A549 (cell line): ENCODE results near the gene HAND2. TPM values are rescaled to one million over a fixed set of nuclear protein-coding genes. Genes with fewer than 3 reads are reported as not detected.

Experiments
- ATAC-seq, 2 experiments: fragments of 200-7000 bp in 1 of 2; fragments of >200 bp in 1 of 2; cut with Nextera tagmentation in 1 of 2; cut with Tn5 transposase in 1 of 2; 3 replicates each; pipeline versions ENCODE4 v1.8.0 to v1.9.1; 2018 to 2020; ENCODE audit warnings: mild to moderate bottlenecking in 1 of 2, moderate library complexity in 1 of 2
- CTCF ChIA-PET: fragments of 300-600 bp; sonication (Branson Sonifier 250); formaldehyde crosslinking; extraction: SDS; loops from one replicate; lab custom pipeline; 2021; ENCODE audit warnings: antibody characterized with exemption, inconsistent platforms; lab: Yijun Ruan, JAX
- POLR2A ChIA-PET: fragments of 350-600 bp; formaldehyde crosslinking; extraction: SDS; loops from one replicate; lab custom pipeline; 2021; ENCODE audit warnings: antibody characterized with exemption, inconsistent platforms; lab: Yijun Ruan, JAX
- DNase-seq, 2 experiments: peaks; one replicate each; pipeline versions ENCODE4 v3.0.0 to v3.0.0-alpha.2; 2011 to 2016; ENCODE audit warnings: low read depth in 1 of 2, low spot score in 1 of 2
- FAIRE-seq: peaks from 2 replicates; lab custom pipeline; 2011; peaks lifted over from hg19 to GRCh38; lab: Jason Lieb, UNC
- H3K27ac ChIP-seq, 2 experiments: fragments of >200 bp; sonication (Bioruptor Twin); formaldehyde crosslinking; 3 replicates each; pipeline ENCODE4 v1.5.1; 2016 to 2017
- H3K4me1 ChIP-seq: fragments of >200 bp; sonication (Bioruptor Twin); formaldehyde crosslinking; 3 replicates; pipeline ENCODE4 v1.6.1; 2016
- H3K4me2 ChIP-seq: fragments of >200 bp; sonication (Bioruptor Twin); formaldehyde crosslinking; 3 replicates; pipeline ENCODE4 v1.6.1; 2016
- H3K4me3 ChIP-seq: fragments of >200 bp; sonication (Bioruptor Twin); formaldehyde crosslinking; 3 replicates; pipeline ENCODE4 v1.5.1; 2016
- H3K9me3 ChIP-seq: fragments of >200 bp; sonication (Bioruptor Twin); formaldehyde crosslinking; 3 replicates; pipeline ENCODE4 v1.6.1; 2016
- BHLHE40 ChIP-seq: IDR thresholded peaks from 2 replicates; pipeline ENCODE4 v1.6.1; 2012; ENCODE audit warnings: low read depth, low read length, inconsistent platforms
- CEBPB ChIP-seq, 2 experiments: fragments of >200 bp in 1 of 2; sonication (Bioruptor Twin) in 1 of 2; formaldehyde crosslinking in 1 of 2; IDR thresholded peaks; 2 replicates each; pipeline ENCODE4 v1.6.1; 2012 to 2016
- CHD2 ChIP-seq: fragments of 150-350 bp; IDR thresholded peaks from 2 replicates; pipeline ENCODE4 v1.6.1; 2014; ENCODE audit warnings: low read length; ENCODE audit not compliant: partially characterized antibody
- CHD4 ChIP-seq: fragments of 200-600 bp; sonication (generic); IDR thresholded peaks from 2 replicates; pipeline ENCODE4 v1.6.1; 2016; ENCODE audit warnings: antibody characterized with exemption, mild to moderate bottlenecking, borderline replicate concordance
- EHF ChIP-seq: fragments of 250-450 bp; sonication (Bioruptor Pico); IDR thresholded peaks from 2 replicates; pipeline ENCODE4 v1.5.0; 2020; ENCODE audit warnings: mild to moderate bottlenecking
- EHMT2 ChIP-seq: fragments of 200-600 bp; sonication (generic); IDR thresholded peaks from 2 replicates; pipeline ENCODE4 v1.6.1; 2016; ENCODE audit warnings: antibody characterized with exemption, low read depth, mild to moderate bottlenecking, moderate library complexity
- ESRRA ChIP-seq: fragments of 150-350 bp; IDR thresholded peaks from 2 replicates; pipeline ENCODE4 v1.6.1; 2014; ENCODE audit warnings: mild to moderate bottlenecking, low read length, borderline replicate concordance
- FOSL2 ChIP-seq, 2 experiments: fragments of 450-650 bp in 1 of 2; fragments of >200 bp in 1 of 2; sonication (Bioruptor Twin) in 1 of 2; formaldehyde crosslinking; IDR thresholded peaks; 2 replicates each; pipeline versions ENCODE4 v1.5.0 to v1.6.1; 2016 to 2020; ENCODE audit warnings: mild to moderate bottlenecking in 1 of 2, moderate library complexity in 1 of 2
- GATA3 ChIP-seq: IDR thresholded peaks from 2 replicates; pipeline ENCODE4 v1.6.1; 2012; ENCODE audit warnings: borderline replicate concordance
- HOXB5 ChIP-seq: fragments of 250-450 bp; sonication (Bioruptor Pico); IDR thresholded peaks from 2 replicates; pipeline ENCODE4 v1.5.0; 2020; ENCODE audit warnings: mild to moderate bottlenecking, moderate library complexity
- KDM5A ChIP-seq: fragments of 200-600 bp; sonication (generic); IDR thresholded peaks from 2 replicates; pipeline ENCODE4 v1.6.1; 2016; ENCODE audit warnings: antibody characterized with exemption, mild to moderate bottlenecking
- MAZ ChIP-seq: fragments of 150-350 bp; IDR thresholded peaks from 2 replicates; pipeline ENCODE4 v1.6.1; 2014; ENCODE audit warnings: antibody characterized with exemption, low read depth, low read length, borderline replicate concordance
- NFE2L2 ChIP-seq: fragments of 150-350 bp; conservative IDR thresholded peaks from 2 replicates; pipeline ENCODE4 v1.6.1; 2014; ENCODE audit warnings: low read length
- PHF8 ChIP-seq: fragments of 200-600 bp; sonication (generic); IDR thresholded peaks from 2 replicates; pipeline ENCODE4 v1.6.1; 2016; ENCODE audit warnings: low read depth, mild to moderate bottlenecking, antibody characterized with exemption, moderate library complexity, borderline replicate concordance
- POLR2AphosphoS2 ChIP-seq: conservative IDR thresholded peaks from 2 replicates; pipeline ENCODE4 v1.6.1; 2012; ENCODE audit warnings: low read length, improper control_type of control experiment, inconsistent platforms
- RARB ChIP-seq: fragments of 250-450 bp; sonication (Bioruptor Pico); IDR thresholded peaks from 2 replicates; pipeline ENCODE4 v1.8.0; 2021; ENCODE audit warnings: mild to moderate bottlenecking, moderate library complexity
- RCOR1 ChIP-seq: fragments of 150-350 bp; IDR thresholded peaks from 2 replicates; pipeline ENCODE4 v1.6.1; 2014; ENCODE audit warnings: antibody characterized with exemption, low read length, low read depth
- RFX5 ChIP-seq: fragments of 450-650 bp; IDR thresholded peaks from 2 replicates; pipeline ENCODE4 v1.7.1; 2014; ENCODE audit warnings: antibody characterized with exemption, mild to moderate bottlenecking, moderate library complexity
- RNF2 ChIP-seq: fragments of 200-600 bp; sonication (generic); IDR thresholded peaks from 2 replicates; pipeline ENCODE4 v1.6.1; 2016; ENCODE audit warnings: low read depth, mild to moderate bottlenecking, antibody characterized with exemption, moderate library complexity, borderline replicate concordance
- TFCP2L1 ChIP-seq: fragments of 250-450 bp; sonication (Bioruptor Pico); IDR thresholded peaks from 2 replicates; pipeline ENCODE4 v1.5.0; 2021; ENCODE audit warnings: mild to moderate bottlenecking
- TP53 ChIP-seq: fragments of 250-450 bp; sonication (Bioruptor Pico); IDR thresholded peaks from 2 replicates; pipeline ENCODE4 v1.5.0; 2021; ENCODE audit warnings: mild to moderate bottlenecking, moderate library complexity
- ZFP36 ChIP-seq: fragments of 450-650 bp; IDR thresholded peaks from 2 replicates; pipeline ENCODE4 v1.6.1; 2014; ENCODE audit warnings: borderline replicate concordance; ENCODE audit not compliant: partially characterized antibody
- WGBS: methylation state at CpG from one replicate; pipeline ENCODE4 v1.1.6; 2017; ENCODE audit errors: missing lambda C conversion rate; 5-methylcytosine and 5-hydroxymethylcytosine counted together
- polyA plus RNA-seq, 4 experiments: library from polyadenylated mRNA; depleted of rRNA in 3 of 4; stranded (reverse); fragments of >200 nt; fragmentation: RNase III in 1 of 4; extraction: RNeasy Plus Mini Kit Qiagen cat#74134 plus additional on column Dnase treatment in 1 of 4; gene quantifications; 2 replicates in 3 of 4; 3 replicates in 1 of 4; pipeline ENCODE4 v1.2.3, GENCODE V29; 2011 to 2017
- TF ChIP-seq, protein P1 (sequence below): IDR thresholded peaks from 2 replicates; pipeline ENCODE4 v1.6.1; 2012
- TF ChIP-seq, protein P2 (sequence below): fragments of 150-350 bp; IDR thresholded peaks from 2 replicates; pipeline ENCODE4 v1.6.1; 2014; ENCODE audit warnings: low read depth, mild to moderate bottlenecking, low read length
- TF ChIP-seq, protein P3 (sequence below): IDR thresholded peaks from 2 replicates; pipeline ENCODE4 v1.6.1; 2012; ENCODE audit warnings: low read depth, borderline replicate concordance
- TF ChIP-seq, protein P4 (sequence below): fragments of >200 bp; sonication (Bioruptor Twin); formaldehyde crosslinking; IDR thresholded peaks from 3 replicates; pipeline ENCODE4 v1.5.1; 2016
- TF ChIP-seq, protein P5 (sequence below): fragments of 250-450 bp; sonication (Bioruptor Pico); IDR thresholded peaks from 2 replicates; pipeline ENCODE4 v1.5.0; 2020; ENCODE audit warnings: low read depth, mild to moderate bottlenecking, moderate library complexity
- TF ChIP-seq, protein P6 (sequence below): fragments of >200 bp; sonication (Bioruptor Twin); formaldehyde crosslinking; IDR thresholded peaks from 3 replicates; pipeline ENCODE4 v1.6.1; 2016

Gene HAND2
- polyA plus RNA-seq, 2 of the 4 experiments (the other 2 are of a cell fraction), result 0.44 to 0.63 TPM

DNA sequence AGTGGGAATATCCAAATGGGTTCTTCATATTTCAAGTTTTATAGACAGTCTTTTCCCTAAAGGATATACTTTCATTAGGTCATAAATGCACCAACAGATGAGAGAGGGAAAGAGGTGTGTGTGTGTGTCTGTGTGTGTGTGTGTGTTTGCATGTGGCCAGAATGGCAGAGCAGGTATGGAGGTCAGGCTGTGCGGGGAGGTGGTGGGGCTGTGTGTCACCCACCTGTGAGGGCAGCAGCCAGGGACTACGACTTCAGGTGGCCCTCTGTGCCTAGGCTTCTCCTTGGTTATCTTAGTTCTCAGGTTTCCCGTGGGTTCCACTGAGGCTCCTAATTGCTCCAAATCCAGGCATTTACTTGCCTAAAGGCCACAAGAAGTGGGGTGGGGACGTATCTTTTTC is 14.6 kb downstream of the HAND2 start:
- CTCF ChIA-PET, result interaction anchor here (1.2 kb wide), 1 partner anchor 9 kb away, joined by 4 read pairs; no protein-coding TSS in a partner anchor
- no peak overlapping the region for H3K4me3 ChIP-seq
- H3K27ac ChIP-seq, result no peak overlapping the region
- H3K4me2 ChIP-seq, result no peak overlapping the region
- WGBS, result 51% methylated on average over 3 of the region's 4 CpGs
- TF ChIP-seq, protein P1, sequence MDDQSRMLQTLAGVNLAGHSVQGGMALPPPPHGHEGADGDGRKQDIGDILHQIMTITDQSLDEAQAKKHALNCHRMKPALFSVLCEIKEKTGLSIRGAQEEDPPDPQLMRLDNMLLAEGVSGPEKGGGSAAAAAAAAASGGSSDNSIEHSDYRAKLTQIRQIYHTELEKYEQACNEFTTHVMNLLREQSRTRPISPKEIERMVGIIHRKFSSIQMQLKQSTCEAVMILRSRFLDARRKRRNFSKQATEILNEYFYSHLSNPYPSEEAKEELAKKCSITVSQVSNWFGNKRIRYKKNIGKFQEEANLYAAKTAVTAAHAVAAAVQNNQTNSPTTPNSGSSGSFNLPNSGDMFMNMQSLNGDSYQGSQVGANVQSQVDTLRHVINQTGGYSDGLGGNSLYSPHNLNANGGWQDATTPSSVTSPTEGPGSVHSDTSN, result no peak
- no peak for TF ChIP-seq KDM5A
- TF ChIP-seq NFE2L2, result no peak
- no peak for TF ChIP-seq CHD2
- TF ChIP-seq TP53 (CRISPR knock-in tag), result no peak
- no peak for TF ChIP-seq BHLHE40
- TF ChIP-seq RNF2, result no peak
- TF ChIP-seq PHF8, result no peak
- TF ChIP-seq, protein P2, sequence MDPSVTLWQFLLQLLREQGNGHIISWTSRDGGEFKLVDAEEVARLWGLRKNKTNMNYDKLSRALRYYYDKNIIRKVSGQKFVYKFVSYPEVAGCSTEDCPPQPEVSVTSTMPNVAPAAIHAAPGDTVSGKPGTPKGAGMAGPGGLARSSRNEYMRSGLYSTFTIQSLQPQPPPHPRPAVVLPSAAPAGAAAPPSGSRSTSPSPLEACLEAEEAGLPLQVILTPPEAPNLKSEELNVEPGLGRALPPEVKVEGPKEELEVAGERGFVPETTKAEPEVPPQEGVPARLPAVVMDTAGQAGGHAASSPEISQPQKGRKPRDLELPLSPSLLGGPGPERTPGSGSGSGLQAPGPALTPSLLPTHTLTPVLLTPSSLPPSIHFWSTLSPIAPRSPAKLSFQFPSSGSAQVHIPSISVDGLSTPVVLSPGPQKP, result no peak
- TF ChIP-seq, protein P3, sequence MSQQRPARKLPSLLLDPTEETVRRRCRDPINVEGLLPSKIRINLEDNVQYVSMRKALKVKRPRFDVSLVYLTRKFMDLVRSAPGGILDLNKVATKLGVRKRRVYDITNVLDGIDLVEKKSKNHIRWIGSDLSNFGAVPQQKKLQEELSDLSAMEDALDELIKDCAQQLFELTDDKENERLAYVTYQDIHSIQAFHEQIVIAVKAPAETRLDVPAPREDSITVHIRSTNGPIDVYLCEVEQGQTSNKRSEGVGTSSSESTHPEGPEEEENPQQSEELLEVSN, result no peak
- TF ChIP-seq, all 56 proteins: peak for 0
- DNase-seq (no peak), FAIRE-seq (no peak), ATAC-seq (no peak)
- no peaks in the 10 kb centered on the region for H3K9me3 ChIP-seq
- H3K4me1 ChIP-seq, result no peaks in the 10 kb centered on the region
- POLR2A ChIA-PET, result no interaction called here

DNA sequence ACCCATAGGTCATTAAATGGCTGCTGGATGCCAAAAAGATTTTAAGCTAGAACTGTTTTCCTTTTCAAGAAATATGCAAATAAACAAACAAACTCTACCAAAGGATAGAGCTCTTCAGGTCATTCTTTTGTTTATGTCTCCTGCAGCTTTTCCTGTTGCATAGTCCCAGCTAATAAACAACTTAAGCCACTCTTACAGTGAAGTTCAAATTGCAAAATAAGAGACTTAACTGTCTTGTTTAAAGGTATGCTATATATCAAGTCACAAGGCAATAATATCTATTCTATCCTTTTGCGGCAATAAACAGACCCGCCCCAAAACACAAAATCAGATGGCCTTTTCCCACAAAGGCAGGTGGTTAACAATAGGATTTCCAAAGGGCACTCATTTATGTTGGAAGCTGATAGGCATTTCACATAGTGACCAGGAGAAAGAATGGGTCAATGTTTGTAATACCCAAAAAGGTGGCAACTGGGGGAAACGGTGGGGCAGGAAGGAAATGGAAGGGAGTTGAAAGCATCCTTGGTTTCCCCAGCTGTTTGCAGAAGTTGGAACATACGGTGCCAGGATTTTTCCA is 15.3 kb downstream of the HAND2 start:
- no peak for DNase-seq
- Histone ChIP-seq H3K9me3 (no peaks in the 10 kb centered on the region), H3K4me3 (no peak overlapping the region), H3K27ac (no peak overlapping the region), H3K4me2 (no peak overlapping the region), H3K4me1 (no peaks in the 10 kb centered on the region)
- FAIRE-seq, result no peak
- TF ChIP-seq ESRRA (no peak), RARB (CRISPR knock-in tag) (no peak), FOSL2 (IDR thresholded peaks at IDR 0.05) (no peak), FOSL2 (CRISPR knock-in tag; IDR thresholded peaks at IDR 0.05) (no peak), HOXB5 (CRISPR knock-in tag) (no peak), CHD4 (no peak), RNF2 (no peak), ZFP36 (no peak), KDM5A (no peak)
- TF ChIP-seq, protein P4, sequence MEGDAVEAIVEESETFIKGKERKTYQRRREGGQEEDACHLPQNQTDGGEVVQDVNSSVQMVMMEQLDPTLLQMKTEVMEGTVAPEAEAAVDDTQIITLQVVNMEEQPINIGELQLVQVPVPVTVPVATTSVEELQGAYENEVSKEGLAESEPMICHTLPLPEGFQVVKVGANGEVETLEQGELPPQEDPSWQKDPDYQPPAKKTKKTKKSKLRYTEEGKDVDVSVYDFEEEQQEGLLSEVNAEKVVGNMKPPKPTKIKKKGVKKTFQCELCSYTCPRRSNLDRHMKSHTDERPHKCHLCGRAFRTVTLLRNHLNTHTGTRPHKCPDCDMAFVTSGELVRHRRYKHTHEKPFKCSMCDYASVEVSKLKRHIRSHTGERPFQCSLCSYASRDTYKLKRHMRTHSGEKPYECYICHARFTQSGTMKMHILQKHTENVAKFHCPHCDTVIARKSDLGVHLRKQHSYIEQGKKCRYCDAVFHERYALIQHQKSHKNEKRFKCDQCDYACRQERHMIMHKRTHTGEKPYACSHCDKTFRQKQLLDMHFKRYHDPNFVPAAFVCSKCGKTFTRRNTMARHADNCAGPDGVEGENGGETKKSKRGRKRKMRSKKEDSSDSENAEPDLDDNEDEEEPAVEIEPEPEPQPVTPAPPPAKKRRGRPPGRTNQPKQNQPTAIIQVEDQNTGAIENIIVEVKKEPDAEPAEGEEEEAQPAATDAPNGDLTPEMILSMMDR, result no peak
- CTCF ChIA-PET, result interaction anchor here (1.2 kb wide), 1 partner anchor 8 kb away, joined by 4 read pairs; no protein-coding TSS in a partner anchor
- no peak for ATAC-seq
- POLR2A ChIA-PET, result no interaction called here
- WGBS, result 73% methylated on average over 4 of the region's 4 CpGs

DNA sequence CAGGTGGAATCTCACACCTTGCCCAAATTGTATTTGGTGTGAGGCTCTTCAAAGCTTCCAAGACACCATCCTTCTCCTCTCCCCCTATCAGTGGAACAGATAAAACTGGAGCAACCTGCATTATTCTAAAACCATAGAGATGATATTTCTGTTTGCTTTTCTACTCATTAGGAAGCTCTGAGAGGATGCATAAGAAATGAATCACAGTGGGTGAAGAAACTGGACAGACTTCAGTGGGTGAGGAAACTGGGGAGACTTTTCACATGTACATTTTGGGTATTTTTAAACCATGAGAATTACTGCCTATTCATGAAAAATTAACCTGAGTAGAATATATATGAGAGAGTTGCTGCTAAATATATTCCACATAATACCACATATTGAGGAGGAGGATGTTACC is 16.4 kb downstream of the HAND2 start:
- H3K4me3 ChIP-seq, result no peak overlapping the region
- H3K9me3 ChIP-seq, result no peaks in the 10 kb centered on the region
- ChIA-PET POLR2A (no interaction called here), CTCF (no interaction called here)
- H3K4me2 ChIP-seq, result no peak overlapping the region
- FAIRE-seq, result no peak
- DNase-seq, result no peak
- H3K27ac ChIP-seq, result no peak overlapping the region
- H3K4me1 ChIP-seq, result no peaks in the 10 kb centered on the region
- ATAC-seq, result no peak
- no peak for TF ChIP-seq RFX5
- TF ChIP-seq, protein P5, sequence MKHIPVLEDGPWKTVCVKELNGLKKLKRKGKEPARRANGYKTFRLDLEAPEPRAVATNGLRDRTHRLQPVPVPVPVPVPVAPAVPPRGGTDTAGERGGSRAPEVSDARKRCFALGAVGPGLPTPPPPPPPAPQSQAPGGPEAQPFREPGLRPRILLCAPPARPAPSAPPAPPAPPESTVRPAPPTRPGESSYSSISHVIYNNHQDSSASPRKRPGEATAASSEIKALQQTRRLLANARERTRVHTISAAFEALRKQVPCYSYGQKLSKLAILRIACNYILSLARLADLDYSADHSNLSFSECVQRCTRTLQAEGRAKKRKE (CRISPR knock-in tag), result no peak
- TF ChIP-seq, protein P6, sequence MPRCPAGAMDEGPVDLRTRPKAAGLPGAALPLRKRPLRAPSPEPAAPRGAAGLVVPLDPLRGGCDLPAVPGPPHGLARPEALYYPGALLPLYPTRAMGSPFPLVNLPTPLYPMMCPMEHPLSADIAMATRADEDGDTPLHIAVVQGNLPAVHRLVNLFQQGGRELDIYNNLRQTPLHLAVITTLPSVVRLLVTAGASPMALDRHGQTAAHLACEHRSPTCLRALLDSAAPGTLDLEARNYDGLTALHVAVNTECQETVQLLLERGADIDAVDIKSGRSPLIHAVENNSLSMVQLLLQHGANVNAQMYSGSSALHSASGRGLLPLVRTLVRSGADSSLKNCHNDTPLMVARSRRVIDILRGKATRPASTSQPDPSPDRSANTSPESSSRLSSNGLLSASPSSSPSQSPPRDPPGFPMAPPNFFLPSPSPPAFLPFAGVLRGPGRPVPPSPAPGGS, result no peak
- TF ChIP-seq EHF, result no peak
- TF ChIP-seq EHMT2, result no peak
- no peak for TF ChIP-seq ESRRA
- no peak for TF ChIP-seq POLR2AphosphoS2
- no peak for TF ChIP-seq CEBPB (IDR thresholded peaks at IDR 0.05)
- TF ChIP-seq NFE2L2, result no peak
- TF ChIP-seq RCOR1, result no peak
- TF ChIP-seq HOXB5 (CRISPR knock-in tag), result no peak
- TF ChIP-seq MAZ, result no peak
- no peak for TF ChIP-seq GATA3
- TF ChIP-seq TFCP2L1 (CRISPR knock-in tag), result no peak
